Neural cell (in vitro differentiated cells): Measurements from ENCODE around the gene IAH1. TPM values are rescaled to one million over a fixed set of nuclear protein-coding genes. Genes with fewer than 3 reads are reported as not detected.

Source experiments
- H2AFZ ChIP-seq: fragments of 200-600, 300-800 bp; sonication (generic), shearing (Covaris generic); 2 replicates; pipeline ENCODE4 v1.6.0; 2014; ENCODE audit warnings: low read depth, mild to moderate bottlenecking, antibody characterized with exemption, low read length, moderate library complexity
- H3F3A ChIP-seq: fragments of 200-600 bp; shearing (Covaris generic); 2 replicates; pipeline ENCODE4 v1.6.1; 2016; ENCODE audit warnings: mild to moderate bottlenecking, moderate library complexity, mixed read lengths, antibody characterized with exemption, low read length; ENCODE audit not compliant: insufficient read depth, poor library complexity, severe bottlenecking
- H3K27ac ChIP-seq: fragments of 200-600, 300-800 bp; sonication (generic), shearing (Covaris generic); 2 replicates; pipeline ENCODE4 v1.5.1; 2014; ENCODE audit warnings: mild to moderate bottlenecking, low read length, moderate library complexity
- H3K27me3 ChIP-seq: fragments of 300-800, 200-600 bp; sonication (generic), shearing (Covaris generic); 2 replicates; pipeline ENCODE4 v1.6.0; 2014; ENCODE audit warnings: mild to moderate bottlenecking, low read depth, low read length, moderate library complexity; ENCODE audit not compliant: insufficient read depth
- H3K36me3 ChIP-seq: fragments of 300-800, 200-600 bp; sonication (generic), shearing (Covaris generic); 2 replicates; pipeline ENCODE4 v1.5.1; 2014; ENCODE audit warnings: mild to moderate bottlenecking, antibody characterized with exemption, low read length, moderate library complexity; ENCODE audit not compliant: insufficient read depth
- H3K4me2 ChIP-seq: fragments of 300-800, 200-600 bp; sonication (generic), shearing (Covaris generic); 2 replicates; pipeline ENCODE4 v1.6.0; 2014; ENCODE audit warnings: mild to moderate bottlenecking, low read length
- H3K4me3 ChIP-seq: fragments of 300-800, 200-600 bp; sonication (generic), shearing (Covaris generic); 2 replicates; pipeline ENCODE4 v1.5.1; 2014; ENCODE audit warnings: mild to moderate bottlenecking, low read length, moderate library complexity
- H3K79me2 ChIP-seq: fragments of 200-600 bp; shearing (Covaris generic); replicated peaks from 2 replicates; pipeline ENCODE4 v1.6.0; 2014; ENCODE audit warnings: mild to moderate bottlenecking, low read length, moderate library complexity; ENCODE audit not compliant: insufficient read depth
- H3K9ac ChIP-seq: fragments of 300-800, 200-600 bp; sonication (generic), shearing (Covaris generic); 2 replicates; pipeline ENCODE4 v1.6.1; 2016; ENCODE audit warnings: mild to moderate bottlenecking, low read length, mixed read lengths
- H3K9me2 ChIP-seq: fragments of 200-600 bp; shearing (Covaris generic); 2 replicates; pipeline ENCODE4 v1.6.1; 2016; ENCODE audit warnings: mild to moderate bottlenecking, low read length, mixed read lengths; ENCODE audit not compliant: insufficient read depth
- H3K9me3 ChIP-seq: fragments of 200-600, 300-800 bp; sonication (generic), shearing (Covaris generic); 2 replicates; pipeline ENCODE4 v1.6.1; 2016; ENCODE audit warnings: mild to moderate bottlenecking, mixed run types, low read length, moderate library complexity, mixed read lengths
- H4K20me1 ChIP-seq: fragments of 200-600 bp; shearing (Covaris generic); 2 replicates; pipeline ENCODE4 v1.6.1; 2016; ENCODE audit warnings: mild to moderate bottlenecking, mixed run types; ENCODE audit not compliant: insufficient read depth
- CTCF ChIP-seq: fragments of 450-650 bp; IDR thresholded peaks from 2 replicates; pipeline ENCODE4 v1.5.1; 2014; ENCODE audit warnings: antibody characterized with exemption, mild to moderate bottlenecking, moderate library complexity; ENCODE audit not compliant: poor library complexity, severe bottlenecking
- EP300 ChIP-seq: fragments of 450-650 bp; conservative IDR thresholded peaks from 2 replicates; pipeline ENCODE4 v1.6.1; 2014; ENCODE audit warnings: antibody characterized with exemption, mild to moderate bottlenecking, moderate library complexity; ENCODE audit not compliant: poor library complexity, severe bottlenecking
- EZH2 ChIP-seq: fragments of 200-600, 300-800 bp; shearing (Covaris generic), sonication (generic); IDR thresholded peaks from 2 replicates; pipeline ENCODE4 v1.6.1; 2014; ENCODE audit warnings: antibody characterized with exemption, low read length, borderline replicate concordance, mild to moderate bottlenecking; ENCODE audit not compliant: insufficient read depth, poor library complexity, severe bottlenecking
- MXI1 ChIP-seq: fragments of 450-650 bp; conservative IDR thresholded peaks from 2 replicates; pipeline ENCODE4 v1.6.1; 2014; ENCODE audit warnings: antibody characterized with exemption, mild to moderate bottlenecking; ENCODE audit not compliant: poor library complexity, severe bottlenecking
- POLR2AphosphoS5 ChIP-seq: IDR thresholded peaks from 2 replicates; pipeline ENCODE4 v1.6.1; 2012
- RAD21 ChIP-seq: fragments of 450-650 bp; conservative IDR thresholded peaks from 2 replicates; pipeline ENCODE4 v1.6.1; 2014; ENCODE audit warnings: antibody characterized with exemption, mild to moderate bottlenecking, moderate library complexity
- REST ChIP-seq: IDR thresholded peaks from 2 replicates; pipeline ENCODE4 v1.6.1; 2012; ENCODE audit warnings: borderline replicate concordance
- SMC3 ChIP-seq: fragments of 450-650 bp; conservative IDR thresholded peaks from 2 replicates; pipeline ENCODE4 v1.6.1; 2014; ENCODE audit warnings: antibody characterized with exemption, mild to moderate bottlenecking, moderate library complexity; ENCODE audit not compliant: poor library complexity
- TAF1 ChIP-seq: IDR thresholded peaks from 2 replicates; pipeline ENCODE4 v1.6.1; 2012; ENCODE audit warnings: low read depth
- polyA minus RNA-seq: library from RNA; depleted of rRNA, polyadenylated mRNA; stranded (reverse); fragments of >200 nt; gene quantifications from 2 replicates; pipeline ENCODE4 v1.2.3, GENCODE V29; 2014
- polyA plus RNA-seq: library from polyadenylated mRNA; depleted of rRNA; stranded (reverse); fragments of >200 nt; gene quantifications from 2 replicates; pipeline ENCODE4 v1.2.3, GENCODE V29; 2014

IAH1 gene
- polyA plus RNA-seq (33.0 and 44.2 TPM in 2 replicates), polyA minus RNA-seq (18.9 and 23.4 TPM in 2 replicates)

- Histone ChIP-seq H3K27ac (no peak within 1 kb of the TSS), H3F3A (no peaks in the 10 kb centered on the region), H3K4me3 (peak within 1 kb of the TSS; percentile 66), H3K9ac (peak within 1 kb of the TSS; percentile 55), H3K27me3 (no peaks in the 10 kb centered on the region), H2AFZ (peak within 1 kb of the TSS; percentile 8), H3K79me2 (no peaks in the 10 kb centered on the region), H4K20me1 (no peaks in the 10 kb centered on the region), H3K9me3 (no peaks in the 10 kb centered on the region), H3K36me3 (no peaks in the 10 kb centered on the region), H3K9me2 (no peaks in the 10 kb centered on the region), H3K4me2 (peak within 1 kb of the TSS; percentile 55)
- peak; percentile 29 for TF ChIP-seq MXI1
- no peak for TF ChIP-seq TAF1
Observed at GRCh38 chr2:9474361-9475057, at the start of gene IAH1. Gene IAH1, plus strand, starts transcription at chr2:9474551. Its CDS starts 16 bp downstream, at chr2:9474567.

- H3K27ac ChIP-seq = no peak overlapping the region
- no peaks in the 10 kb centered on the region for H3K27me3 ChIP-seq
- H2AFZ ChIP-seq = no peak overlapping the region
- no peak overlapping the region for H3K4me3 ChIP-seq
- no peaks in the 10 kb centered on the region for H4K20me1 ChIP-seq
- peaks cover 12% of the 10 kb centered on the region for H3K79me2 ChIP-seq
- H3K36me3 ChIP-seq = peaks cover 7% of the 10 kb centered on the region
- no peak overlapping the region for H3K4me2 ChIP-seq
- H3K9ac ChIP-seq = no peak overlapping the region
- TF ChIP-seq EP300 (no peak), POLR2AphosphoS5 (no peak), EZH2 (no peak), CTCF (no peak), SMC3 (no peak), MXI1 (no peak), REST (no peak), TAF1 (no peak), RAD21 (no peak)
- no peaks in the 10 kb centered on the region for H3F3A ChIP-seq
- no peaks in the 10 kb centered on the region for H3K9me3 ChIP-seq
- H3K9me2 ChIP-seq = no peaks in the 10 kb centered on the region
Observed at GRCh38 chr2:9428965-9429577, 45.3 kb upstream of the IAH1 start.
